HepG2 (cell line): ENCODE measurements around the gene ADPRM. TPM values are rescaled to one million over a fixed set of nuclear protein-coding genes. Genes with fewer than 3 reads are reported as not detected.

Experiments
- AGO2 ChIP-seq: fragments of 200-400 bp; formaldehyde crosslinking; optimal IDR thresholded peaks from 2 replicates; pipeline ENCODE3; 2017; ENCODE audit warnings: mild to moderate bottlenecking, low read depth, low read length, moderate library complexity
- DMAP1 ChIP-seq: IDR thresholded peaks from 2 replicates; pipeline ENCODE4 v1.6.1; 2016
- DNMT1 ChIP-seq: sonication (generic); formaldehyde crosslinking; IDR thresholded peaks from 2 replicates; pipeline ENCODE4 v1.5.1; 2020; ENCODE audit warnings: mild to moderate bottlenecking, missing genetic modification reagents
- HHEX ChIP-seq: IDR thresholded peaks from 2 replicates; pipeline ENCODE4 v1.6.1; 2016; ENCODE audit warnings: control low read depth
- IRF2 ChIP-seq: IDR thresholded peaks from 2 replicates; pipeline ENCODE4 v1.6.1; 2018; ENCODE audit warnings: missing genetic modification reagents, missing compliant biosample characterization
- MLLT10 ChIP-seq: sonication (generic); formaldehyde crosslinking; IDR thresholded peaks from 2 replicates; pipeline ENCODE4 v1.4.0; 2020; ENCODE audit warnings: missing genetic modification reagents
- MXD3 ChIP-seq: IDR thresholded peaks from 2 replicates; pipeline ENCODE4 v1.6.1; 2016; ENCODE audit warnings: mild to moderate bottlenecking, missing biosample characterization, missing genetic modification reagents
- PRPF4 ChIP-seq: fragments of 200-400 bp; formaldehyde crosslinking; IDR thresholded peaks from 2 replicates; pipeline ENCODE4 v1.6.1; 2016; ENCODE audit warnings: low read length, low read depth; ENCODE audit not compliant: poor library complexity, severe bottlenecking
- SRY ChIP-seq: sonication (generic); formaldehyde crosslinking; IDR thresholded peaks from 2 replicates; pipeline ENCODE4 v1.8.0; 2022; ENCODE audit warnings: mild to moderate bottlenecking, missing genetic modification reagents
- ZBTB25 ChIP-seq: IDR thresholded peaks from 2 replicates; pipeline ENCODE4 v1.6.1; 2018; ENCODE audit warnings: missing genetic modification reagents
- ZNF10 ChIP-seq: sonication (generic); formaldehyde crosslinking; IDR thresholded peaks from 2 replicates; pipeline ENCODE4 v1.4.0; 2020; ENCODE audit warnings: mild to moderate bottlenecking, low read depth, missing genetic modification reagents, borderline replicate concordance
- ZNF124 ChIP-seq: sonication (generic); formaldehyde crosslinking; IDR thresholded peaks from 2 replicates; pipeline ENCODE4 v1.4.0; 2020; ENCODE audit warnings: missing genetic modification reagents
- ZNF234 ChIP-seq: sonication (generic); formaldehyde crosslinking; conservative IDR thresholded peaks from 2 replicates; pipeline ENCODE4 v1.5.1; 2020; ENCODE audit warnings: mild to moderate bottlenecking, missing genetic modification reagents
- ZNF276 ChIP-seq: sonication (generic); formaldehyde crosslinking; IDR thresholded peaks from 2 replicates; pipeline ENCODE4 v1.4.0; 2020; ENCODE audit warnings: mild to moderate bottlenecking, low read depth, missing genetic modification reagents
- ZNF292 ChIP-seq: sonication (generic); formaldehyde crosslinking; IDR thresholded peaks from 2 replicates; pipeline ENCODE4 v1.8.1; 2022; ENCODE audit warnings: mild to moderate bottlenecking, low read depth, missing genetic modification reagents, borderline replicate concordance
- ZNF30 ChIP-seq: sonication (generic); formaldehyde crosslinking; IDR thresholded peaks from 2 replicates; pipeline ENCODE4 v1.5.0; 2020; ENCODE audit warnings: mild to moderate bottlenecking, missing genetic modification reagents
- ZNF34 ChIP-seq: sonication (generic); formaldehyde crosslinking; IDR thresholded peaks from 2 replicates; pipeline ENCODE4 v1.4.0; 2020; ENCODE audit warnings: mild to moderate bottlenecking, missing genetic modification reagents, borderline replicate concordance
- ZNF674 ChIP-seq: sonication (generic); formaldehyde crosslinking; IDR thresholded peaks from 2 replicates; pipeline ENCODE4 v1.5.0; 2020; ENCODE audit warnings: low read depth, mild to moderate bottlenecking, missing genetic modification reagents
- ZNF710 ChIP-seq: sonication (generic); formaldehyde crosslinking; IDR thresholded peaks from 2 replicates; pipeline ENCODE4 v1.5.0; 2020; ENCODE audit warnings: mild to moderate bottlenecking, missing genetic modification reagents, borderline replicate concordance
- ZNF746 ChIP-seq: sonication (generic); formaldehyde crosslinking; IDR thresholded peaks from 2 replicates; pipeline ENCODE4 v1.8.0; 2022; ENCODE audit warnings: mild to moderate bottlenecking, missing genetic modification reagents
- ZNF773 ChIP-seq: sonication (generic); formaldehyde crosslinking; IDR thresholded peaks from 2 replicates; pipeline ENCODE4 v1.4.0; 2020; ENCODE audit warnings: missing genetic modification reagents, borderline replicate concordance
- polyA plus RNA-seq, 8 experiments: library from polyadenylated mRNA; depleted of rRNA in 3 of 8; stranded (reverse) in 7 of 8; unstranded in 1 of 8; fragments of >200 nt; fragmentation: Illumina TruSeq in 4 of 8; extraction: Trizol in 4 of 8; gene quantifications; 2 replicates each; pipeline versions ENCODE4 v1.2.1 to v1.2.3, GENCODE V29; 2011 to 2016; ENCODE audit warnings: low read depth in 4 of 8, missing spikeins in 1 of 8, mixed read lengths in 1 of 8; ENCODE audit not compliant: insufficient read depth in 1 of 8
- total RNA-seq, 5 experiments: library from RNA; depleted of rRNA; stranded (reverse); fragments of >200 nt; fragmentation: Illumina TruSeq; extraction: Trizol; gene quantifications; 2 replicates each; pipeline ENCODE4 v1.2.3, GENCODE V29; 2016; ENCODE audit warnings: low read depth in 1 of 5
- TF ChIP-seq, protein P1 (sequence below): sonication (generic); formaldehyde crosslinking; conservative IDR thresholded peaks from 2 replicates; pipeline ENCODE4 v1.8.1; 2023; ENCODE audit warnings: missing genetic modification reagents

The ADPRM gene
- total and polyA plus RNA-seq, 2 of the 13 experiments (the other 11 are each of a cell fraction or from before 2014, with no cell fraction given), result 5.6 to 10.8 TPM

- peak; percentile 54; the same call in 1 of the 2 replicates for TF ChIP-seq ZNF710 (CRISPR knock-in tag)
- TF ChIP-seq DMAP1 (CRISPR knock-in tag), result peak; percentile 89
- peak; percentile 29; the same call in 1 of the 2 replicates for TF ChIP-seq IRF2
- TF ChIP-seq ZNF10 (CRISPR knock-in tag), result no peak
- no peak for TF ChIP-seq PRPF4
- TF ChIP-seq, protein P1, sequence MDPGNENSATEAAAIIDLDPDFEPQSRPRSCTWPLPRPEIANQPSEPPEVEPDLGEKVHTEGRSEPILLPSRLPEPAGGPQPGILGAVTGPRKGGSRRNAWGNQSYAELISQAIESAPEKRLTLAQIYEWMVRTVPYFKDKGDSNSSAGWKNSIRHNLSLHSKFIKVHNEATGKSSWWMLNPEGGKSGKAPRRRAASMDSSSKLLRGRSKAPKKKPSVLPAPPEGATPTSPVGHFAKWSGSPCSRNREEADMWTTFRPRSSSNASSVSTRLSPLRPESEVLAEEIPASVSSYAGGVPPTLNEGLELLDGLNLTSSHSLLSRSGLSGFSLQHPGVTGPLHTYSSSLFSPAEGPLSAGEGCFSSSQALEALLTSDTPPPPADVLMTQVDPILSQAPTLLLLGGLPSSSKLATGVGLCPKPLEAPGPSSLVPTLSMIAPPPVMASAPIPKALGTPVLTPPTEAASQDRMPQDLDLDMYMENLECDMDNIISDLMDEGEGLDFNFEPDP (CRISPR knock-in tag), result no peak
- TF ChIP-seq SRY (CRISPR knock-in tag), result peak; percentile 89
- 0 out of 2 replicates have a peak, but pooled peaks have one; percentile 46 for TF ChIP-seq ZNF276
- TF ChIP-seq ZNF773 (CRISPR knock-in tag), result 0 out of 2 replicates have a peak, but pooled peaks have one; percentile 70
- TF ChIP-seq ZNF124 (CRISPR knock-in tag), result 0 out of 2 replicates have a peak, but pooled peaks have one; percentile 30
- no peak for TF ChIP-seq DNMT1 (CRISPR knock-in tag)
- peak; percentile 36 for TF ChIP-seq AGO2
- TF ChIP-seq HHEX (CRISPR knock-in tag), result no peak
- TF ChIP-seq ZNF674 (CRISPR knock-in tag), result 0 out of 2 replicates have a peak, but pooled peaks have one; percentile 82
- peak; percentile 82; the same call in 1 of the 2 replicates for TF ChIP-seq MXD3 (CRISPR knock-in tag)
- TF ChIP-seq MLLT10 (CRISPR knock-in tag), result no peak
- TF ChIP-seq ZNF746 (CRISPR knock-in tag), result peak; percentile 32; the same call in 1 of the 2 replicates
- no peak for TF ChIP-seq ZNF292
- no peak for TF ChIP-seq ZNF30
- TF ChIP-seq ZNF234 (CRISPR knock-in tag), result no peak
- peak; percentile 35; the same call in 1 of the 2 replicates for TF ChIP-seq ZBTB25 (CRISPR knock-in tag)
- TF ChIP-seq ZNF34, result no peak
These were observed 32.2 kb downstream of the ADPRM start, which contains the start of gene TMEM220 (continued) for GRCh38 chr17:10729334-10730193.
